ENCODE data around the gene TPD52L1.
A peak's percentile ranks its signal among the peaks of the same experiment; 100 is the strongest.
"Not testable (repeated sequence)": the region's sequence is repeated elsewhere in the genome, so short reads cannot be mapped to it uniquely, and the experiment has no call there.

Gene TPD52L1

GRCh38 chr6:125144822-125145221 is 8.8 kb upstream of the TPD52L1 start:
- no peak for DNase-seq

- DNase-seq, result no peak
Observed at GRCh38 chr6:125149256-125150144, 4.1 kb upstream of the TPD52L1 start.

GRCh38 chr6:125151700-125152099 is 1.9 kb upstream of the TPD52L1 start:
- no peak for DNase-seq

GRCh38 chr6:125154118-125154760 is 666 bp downstream of the TPD52L1 start:
- DNase-seq, result peak; percentile 19

GRCh38 chr6:125154761-125155135 is 1.2 kb downstream of the TPD52L1 start:
- peak; percentile 48 for DNase-seq

- no peak for DNase-seq
Observed at GRCh38 chr6:125155344-125155743, 1.8 kb downstream of the TPD52L1 start.

GRCh38 chr6:125156496-125156895 is 2.9 kb downstream of the TPD52L1 start:
- DNase-seq, result no peak

GRCh38 chr6:125157280-125157679 is 3.7 kb downstream of the TPD52L1 start:
- no peak for DNase-seq

GRCh38 chr6:125157725-125158124 is 4.2 kb downstream of the TPD52L1 start:
- DNase-seq, result no peak

GRCh38 chr6:125163339-125163738 is 9.8 kb downstream of the TPD52L1 start:
- DNase-seq, result not testable (repeated sequence)

GRCh38 chr6:125163811-125164210 is 10.2 kb downstream of the TPD52L1 start:
- no peak for DNase-seq

- no peak for DNase-seq
Observed at GRCh38 chr6:125164696-125165095, 11.1 kb downstream of the TPD52L1 start.

- no peak for DNase-seq
Observed at GRCh38 chr6:125165256-125165655, 11.7 kb downstream of the TPD52L1 start.

GRCh38 chr6:125165776-125166175 is 12.2 kb downstream of the TPD52L1 start:
- DNase-seq, result no peak

GRCh38 chr6:125166711-125167110 is 13.1 kb downstream of the TPD52L1 start:
- DNase-seq, result no peak

- no peak for DNase-seq
Observed at GRCh38 chr6:125167579-125167978, 14.0 kb downstream of the TPD52L1 start.

- no peak for DNase-seq
Observed at GRCh38 chr6:125169058-125169457, 15.5 kb downstream of the TPD52L1 start.

GRCh38 chr6:125169522-125169921 is 15.9 kb downstream of the TPD52L1 start:
- no peak for DNase-seq

GRCh38 chr6:125170376-125170775 is 16.8 kb downstream of the TPD52L1 start:
- no peak for DNase-seq

- no peak for DNase-seq
Observed at GRCh38 chr6:125173341-125174095, 19.9 kb downstream of the TPD52L1 start.

- DNase-seq, result no peak
Observed at GRCh38 chr6:125174626-125175025, 21.1 kb downstream of the TPD52L1 start.

GRCh38 chr6:125175466-125176048 is 22.0 kb downstream of the TPD52L1 start:
- no peak for DNase-seq

All from stimulated activated CD4-positive, alpha-beta T cell treated with anti-CD3 and anti-CD28 coated beads, Interleukin-15, amount 100 ng/mL, for 24 hours (primary cell).